Measurements from ENCODE around the gene CECR2. TPM values are rescaled to one million over a fixed set of nuclear protein-coding genes. Genes with fewer than 3 reads are reported as not detected.

The CECR2 gene
- polyA plus RNA-seq, 1 of the 3 experiments (the other 2 are of a cell fraction), result not detected

DNA sequence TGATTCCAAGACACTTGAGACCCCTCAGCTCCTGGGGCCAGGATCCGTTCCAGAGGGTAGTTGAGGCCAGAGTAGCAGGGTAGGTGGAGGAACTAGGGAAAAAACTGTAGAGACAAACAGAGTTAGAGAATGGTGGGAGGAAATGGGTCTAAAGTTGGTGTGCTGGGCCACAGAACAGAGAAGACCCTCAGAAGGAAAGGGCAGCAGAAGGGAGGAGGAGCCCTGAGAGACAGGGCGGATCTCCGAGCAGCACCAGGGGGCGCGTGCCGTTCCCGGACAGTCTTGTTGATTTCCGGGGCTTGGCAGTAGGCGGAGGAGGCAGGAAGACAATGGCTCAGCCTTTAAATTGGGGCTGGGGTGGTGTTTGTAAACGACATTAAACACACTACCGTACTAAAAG lies 2.4 kb upstream of the CECR2 start:
- no peak overlapping the region for H3K4me2 ChIP-seq
- H4K20me1 ChIP-seq (ENCODE audit: insufficient read depth), result no peaks in the 10 kb centered on the region
- peaks cover 63% of the 10 kb centered on the region for H3K27me3 ChIP-seq (ENCODE audit: insufficient read depth)
- H3K36me3 ChIP-seq (replicated peaks in 1 of 2; ENCODE audit: control insufficient read depth in 1 of 2, insufficient read depth in 2 of 2, low read length in 1 of 2), result no peaks in the 10 kb centered on the region
- peak; percentile 37 for DNase-seq
- no peak overlapping the region for H2AFZ ChIP-seq (ENCODE audit: low read depth)
- H3K9me2 ChIP-seq, result no peaks in the 10 kb centered on the region
- CTCF ChIA-PET, result interaction anchor here (1.6 kb wide), 1 partner anchor 135 kb away, joined by 5 read pairs; no protein-coding TSS in a partner anchor
- H3K27ac ChIP-seq (ENCODE audit: low read depth in 2 of 2, low read length in 1 of 2), result no peak overlapping the region
- no peaks in the 10 kb centered on the region for H3K4me1 ChIP-seq (ENCODE audit: control insufficient read depth in 1 of 2, insufficient read depth in 2 of 2, low read depth in 1 of 2, low read length in 1 of 2)
- TF ChIP-seq FOSL2 (IDR thresholded peaks at IDR 0.05; ENCODE audit: borderline replicate concordance, low read depth), result no peak
- TF ChIP-seq FOXM1 (IDR thresholded peaks at IDR 0.05; ENCODE audit: low read depth), result no peak
- TF ChIP-seq MEF2A (IDR thresholded peaks at IDR 0.05; ENCODE audit: borderline replicate concordance, low read depth), result no peak
- TF ChIP-seq EZH2phosphoT487 (IDR thresholded peaks at IDR 0.05; ENCODE audit: borderline replicate concordance, low read depth), result no peak
- TF ChIP-seq YY1 (IDR thresholded peaks at IDR 0.05; ENCODE audit: low read depth), result no peak
- no peak for TF ChIP-seq GATA2 (CRISPR knock-in tag; IDR thresholded peaks at IDR 0.05)
- no peak for TF ChIP-seq JUND (IDR thresholded peaks at IDR 0.05)
- TF ChIP-seq, protein P1, sequence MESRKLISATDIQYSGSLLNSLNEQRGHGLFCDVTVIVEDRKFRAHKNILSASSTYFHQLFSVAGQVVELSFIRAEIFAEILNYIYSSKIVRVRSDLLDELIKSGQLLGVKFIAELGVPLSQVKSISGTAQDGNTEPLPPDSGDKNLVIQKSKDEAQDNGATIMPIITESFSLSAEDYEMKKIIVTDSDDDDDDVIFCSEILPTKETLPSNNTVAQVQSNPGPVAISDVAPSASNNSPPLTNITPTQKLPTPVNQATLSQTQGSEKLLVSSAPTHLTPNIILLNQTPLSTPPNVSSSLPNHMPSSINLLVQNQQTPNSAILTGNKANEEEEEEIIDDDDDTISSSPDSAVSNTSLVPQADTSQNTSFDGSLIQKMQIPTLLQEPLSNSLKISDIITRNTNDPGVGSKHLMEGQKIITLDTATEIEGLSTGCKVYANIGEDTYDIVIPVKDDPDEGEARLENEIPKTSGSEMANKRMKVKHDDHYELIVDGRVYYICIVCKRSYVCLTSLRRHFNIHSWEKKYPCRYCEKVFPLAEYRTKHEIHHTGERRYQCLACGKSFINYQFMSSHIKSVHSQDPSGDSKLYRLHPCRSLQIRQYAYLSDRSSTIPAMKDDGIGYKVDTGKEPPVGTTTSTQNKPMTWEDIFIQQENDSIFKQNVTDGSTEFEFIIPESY (IDR thresholded peaks at IDR 0.05; ENCODE audit: borderline replicate concordance, low read depth), result no peak
- TF ChIP-seq POLR2AphosphoS5 (IDR thresholded peaks at IDR 0.05; ENCODE audit: low read depth, low read length), result no peak
- TF ChIP-seq RAD21 (IDR thresholded peaks at IDR 0.05; ENCODE audit: low read length), result no peak
- TF ChIP-seq, protein P2, sequence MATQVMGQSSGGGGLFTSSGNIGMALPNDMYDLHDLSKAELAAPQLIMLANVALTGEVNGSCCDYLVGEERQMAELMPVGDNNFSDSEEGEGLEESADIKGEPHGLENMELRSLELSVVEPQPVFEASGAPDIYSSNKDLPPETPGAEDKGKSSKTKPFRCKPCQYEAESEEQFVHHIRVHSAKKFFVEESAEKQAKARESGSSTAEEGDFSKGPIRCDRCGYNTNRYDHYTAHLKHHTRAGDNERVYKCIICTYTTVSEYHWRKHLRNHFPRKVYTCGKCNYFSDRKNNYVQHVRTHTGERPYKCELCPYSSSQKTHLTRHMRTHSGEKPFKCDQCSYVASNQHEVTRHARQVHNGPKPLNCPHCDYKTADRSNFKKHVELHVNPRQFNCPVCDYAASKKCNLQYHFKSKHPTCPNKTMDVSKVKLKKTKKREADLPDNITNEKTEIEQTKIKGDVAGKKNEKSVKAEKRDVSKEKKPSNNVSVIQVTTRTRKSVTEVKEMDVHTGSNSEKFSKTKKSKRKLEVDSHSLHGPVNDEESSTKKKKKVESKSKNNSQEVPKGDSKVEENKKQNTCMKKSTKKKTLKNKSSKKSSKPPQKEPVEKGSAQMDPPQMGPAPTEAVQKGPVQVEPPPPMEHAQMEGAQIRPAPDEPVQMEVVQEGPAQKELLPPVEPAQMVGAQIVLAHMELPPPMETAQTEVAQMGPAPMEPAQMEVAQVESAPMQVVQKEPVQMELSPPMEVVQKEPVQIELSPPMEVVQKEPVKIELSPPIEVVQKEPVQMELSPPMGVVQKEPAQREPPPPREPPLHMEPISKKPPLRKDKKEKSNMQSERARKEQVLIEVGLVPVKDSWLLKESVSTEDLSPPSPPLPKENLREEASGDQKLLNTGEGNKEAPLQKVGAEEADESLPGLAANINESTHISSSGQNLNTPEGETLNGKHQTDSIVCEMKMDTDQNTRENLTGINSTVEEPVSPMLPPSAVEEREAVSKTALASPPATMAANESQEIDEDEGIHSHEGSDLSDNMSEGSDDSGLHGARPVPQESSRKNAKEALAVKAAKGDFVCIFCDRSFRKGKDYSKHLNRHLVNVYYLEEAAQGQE (IDR thresholded peaks at IDR 0.05; ENCODE audit: low read depth, low read length), result no peak
- POLR2A ChIA-PET, result no interaction called here
- H3K79me2 ChIP-seq (ENCODE audit: insufficient read depth), result no peaks in the 10 kb centered on the region
- H3K9me3 ChIP-seq, result no peaks in the 10 kb centered on the region
- H3K9ac ChIP-seq, result no peak overlapping the region
- 10% methylated on average over 11 of the region's 11 CpGs for WGBS (ENCODE audit: low lambda C conversion rate)
- no peak overlapping the region for H3K4me3 ChIP-seq (ENCODE audit: low read depth in 2 of 2, low read length in 1 of 2)
- peaks cover 4% of the 10 kb centered on the region for H3F3A ChIP-seq (replicated peaks; ENCODE audit: insufficient read depth)

DNA sequence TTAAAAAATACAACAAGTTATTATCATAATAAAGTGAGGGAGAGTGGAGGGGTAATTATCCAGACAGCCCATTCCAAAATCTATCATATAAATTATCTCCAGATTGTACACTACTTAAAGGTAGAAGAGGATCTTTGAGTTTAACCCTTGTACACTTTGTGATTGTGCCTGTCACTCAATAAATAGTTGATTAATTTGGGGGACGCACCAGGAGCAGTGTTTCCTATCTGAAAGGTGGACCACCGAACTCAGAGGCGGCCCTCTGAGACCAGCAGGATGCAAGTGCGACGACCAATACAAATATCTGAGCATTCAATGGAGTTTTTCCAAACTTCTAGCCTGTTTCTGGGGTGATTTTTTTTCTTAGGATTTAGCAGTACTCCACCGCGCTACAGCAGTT lies 1.1 kb upstream of the CECR2 start:
- peaks cover 4% of the 10 kb centered on the region for H3F3A ChIP-seq (replicated peaks; ENCODE audit: insufficient read depth)
- no peak overlapping the region for H3K27ac ChIP-seq (ENCODE audit: low read depth in 2 of 2, low read length in 1 of 2)
- no peaks in the 10 kb centered on the region for H3K9me2 ChIP-seq
- H2AFZ ChIP-seq (ENCODE audit: low read depth), result no peak overlapping the region
- H3K9me3 ChIP-seq, result no peaks in the 10 kb centered on the region
- H3K4me2 ChIP-seq, result no peak overlapping the region
- H3K27me3 ChIP-seq (ENCODE audit: insufficient read depth), result peaks cover 69% of the 10 kb centered on the region
- WGBS (ENCODE audit: low lambda C conversion rate), result 7% methylated on average over 7 of the region's 7 CpGs
- no peaks in the 10 kb centered on the region for H3K79me2 ChIP-seq (ENCODE audit: insufficient read depth)
- H3K9ac ChIP-seq, result no peak overlapping the region
- H3K36me3 ChIP-seq (replicated peaks in 1 of 2; ENCODE audit: control insufficient read depth in 1 of 2, insufficient read depth in 2 of 2, low read length in 1 of 2), result no peaks in the 10 kb centered on the region
- ChIA-PET POLR2A (interaction anchor here (1.0 kb wide), 1 partner anchor 196 kb away, joined by 3 read pairs; no protein-coding TSS in a partner anchor), CTCF (interaction anchor here (1.6 kb wide), 1 partner anchor 310 kb away, joined by 4 read pairs; no protein-coding TSS in a partner anchor)
- DNase-seq, result no peak
- no peak overlapping the region for H3K4me3 ChIP-seq (ENCODE audit: low read depth in 2 of 2, low read length in 1 of 2)
- H3K4me1 ChIP-seq (ENCODE audit: control insufficient read depth in 1 of 2, insufficient read depth in 2 of 2, low read depth in 1 of 2, low read length in 1 of 2), result no peaks in the 10 kb centered on the region
- no peaks in the 10 kb centered on the region for H4K20me1 ChIP-seq (ENCODE audit: insufficient read depth)
- TF ChIP-seq SIN3A (IDR thresholded peaks at IDR 0.05; ENCODE audit: borderline replicate concordance, low read depth, low read length) (no peak), MEF2A (IDR thresholded peaks at IDR 0.05; ENCODE audit: borderline replicate concordance, low read depth) (no peak), YY1 (IDR thresholded peaks at IDR 0.05; ENCODE audit: low read depth) (no peak), FOSL2 (IDR thresholded peaks at IDR 0.05; ENCODE audit: borderline replicate concordance, low read depth) (no peak), NRF1 (IDR thresholded peaks at IDR 0.05; ENCODE audit: low read depth, low read length) (no peak), TAF1 (IDR thresholded peaks at IDR 0.05; ENCODE audit: borderline replicate concordance, low read depth, low read length) (no peak), RCOR1 (IDR thresholded peaks at IDR 0.05; ENCODE audit: low read length) (no peak), NFIC (IDR thresholded peaks at IDR 0.05; ENCODE audit: borderline replicate concordance) (no peak), JUND (IDR thresholded peaks at IDR 0.05) (no peak)
- TF ChIP-seq, protein P1 (IDR thresholded peaks at IDR 0.05; ENCODE audit: borderline replicate concordance, low read depth), result no peak
- TF ChIP-seq, protein P3, sequence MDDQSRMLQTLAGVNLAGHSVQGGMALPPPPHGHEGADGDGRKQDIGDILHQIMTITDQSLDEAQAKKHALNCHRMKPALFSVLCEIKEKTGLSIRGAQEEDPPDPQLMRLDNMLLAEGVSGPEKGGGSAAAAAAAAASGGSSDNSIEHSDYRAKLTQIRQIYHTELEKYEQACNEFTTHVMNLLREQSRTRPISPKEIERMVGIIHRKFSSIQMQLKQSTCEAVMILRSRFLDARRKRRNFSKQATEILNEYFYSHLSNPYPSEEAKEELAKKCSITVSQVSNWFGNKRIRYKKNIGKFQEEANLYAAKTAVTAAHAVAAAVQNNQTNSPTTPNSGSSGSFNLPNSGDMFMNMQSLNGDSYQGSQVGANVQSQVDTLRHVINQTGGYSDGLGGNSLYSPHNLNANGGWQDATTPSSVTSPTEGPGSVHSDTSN (IDR thresholded peaks at IDR 0.05), result no peak
